HG03045 (cell line): ENCODE results near the gene VILL.
"Not testable (repeated sequence)": the region's sequence is repeated elsewhere in the genome, so short reads cannot be mapped to it uniquely, and the experiment has no call there.

Source experiments
- ATAC-seq: cut with Tn5 transposase; IDR thresholded peaks from one replicate; pipeline ENCODE4 v1.9.1; 2021; ENCODE audit warnings: mild to moderate bottlenecking, moderate library complexity; ENCODE audit not compliant: unreplicated experiment

The VILL gene

DNA sequence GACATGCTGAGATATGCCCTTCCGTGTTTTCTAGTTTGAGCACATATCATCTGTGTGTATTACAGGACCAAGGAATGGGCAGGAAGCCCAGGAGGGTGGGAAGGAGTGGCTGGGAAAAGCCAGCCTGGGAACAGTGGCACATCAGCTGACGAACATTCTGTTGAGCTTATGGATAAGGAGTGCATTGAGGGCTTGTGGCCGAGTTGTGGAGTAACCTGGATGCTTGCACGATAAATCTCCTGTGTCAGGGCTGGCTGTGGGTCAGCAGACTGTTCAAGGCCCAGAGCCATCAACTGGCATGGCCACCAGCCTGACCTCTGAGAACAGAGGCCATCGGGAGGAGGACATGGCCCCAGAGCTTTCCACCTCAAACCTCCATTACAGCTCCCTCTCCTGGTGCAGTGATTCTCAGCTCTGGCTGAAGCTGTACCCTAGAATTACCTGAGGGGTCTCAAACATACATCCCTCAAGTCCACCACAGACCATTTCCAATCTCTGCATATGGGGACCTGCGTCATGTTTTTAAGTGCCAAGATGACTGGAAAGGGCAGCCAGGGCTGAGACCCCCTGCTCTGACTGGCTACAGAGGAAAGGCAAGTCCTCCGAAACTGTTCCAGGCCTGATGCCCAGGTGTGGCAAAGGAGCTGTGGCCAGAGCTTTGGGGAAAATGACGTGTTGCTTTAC is 4.8 kb upstream of the VILL start:
- no peak for ATAC-seq

DNA sequence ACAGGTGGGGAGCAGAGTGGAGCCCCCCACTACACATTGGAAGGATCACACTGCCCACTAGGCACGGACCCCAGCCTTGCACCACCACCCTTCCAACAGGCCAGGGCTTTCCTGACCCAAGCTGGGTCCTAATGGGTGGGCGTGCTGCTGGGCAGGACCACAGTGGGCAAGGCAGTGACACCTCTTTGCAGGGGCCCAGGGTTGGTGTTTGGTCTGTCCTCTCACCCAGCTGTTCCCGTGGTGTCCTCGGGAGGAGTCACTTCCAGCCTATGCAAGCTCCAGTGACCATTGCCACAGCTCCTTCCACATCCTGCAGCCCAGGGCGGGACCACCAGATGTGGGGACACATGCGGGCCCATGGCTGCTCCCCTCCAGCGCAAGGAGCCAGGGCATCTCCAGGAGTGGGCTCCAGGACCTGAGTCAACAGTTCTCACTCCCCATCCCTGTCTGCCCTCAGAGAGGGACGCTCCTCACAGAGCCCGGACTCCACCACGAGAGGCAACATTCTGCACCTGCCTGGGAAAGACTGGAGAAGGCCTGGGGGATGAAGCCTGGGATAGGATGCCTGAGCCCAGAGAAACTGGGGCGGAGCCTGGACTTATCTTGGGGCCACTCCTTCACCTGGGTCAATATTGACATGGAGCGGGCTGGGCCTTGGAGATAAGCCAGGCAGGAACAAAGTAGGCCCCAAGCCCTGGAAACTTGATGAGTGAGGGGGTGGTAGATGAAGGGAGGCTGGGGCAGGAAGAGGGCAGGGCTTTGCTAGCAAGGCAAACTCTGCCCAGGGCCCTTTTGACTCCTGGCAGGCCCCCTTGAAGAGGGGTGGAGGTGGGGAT is 3.9 kb upstream of the VILL start:
- ATAC-seq = no peak

DNA sequence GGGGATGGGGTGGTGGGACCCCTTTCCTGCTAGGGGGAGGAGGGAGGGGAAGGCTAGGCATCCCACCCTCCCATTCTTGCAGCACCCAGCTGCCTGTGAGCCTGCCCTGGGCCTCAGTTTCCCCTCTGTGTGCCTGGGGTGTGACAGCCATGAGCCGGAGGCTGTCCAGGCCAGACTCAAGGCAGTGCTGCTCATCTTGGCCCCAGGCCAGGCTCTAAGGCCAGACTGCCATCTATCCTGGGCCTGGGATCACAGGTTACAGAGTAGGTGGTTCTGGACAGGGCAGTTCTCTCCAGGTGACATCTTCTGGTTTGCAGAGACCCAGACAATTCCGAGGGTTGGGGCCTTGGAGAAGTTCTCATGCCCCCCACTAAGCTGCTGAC is 3.3 kb upstream of the VILL start:
- ATAC-seq = no peak

DNA sequence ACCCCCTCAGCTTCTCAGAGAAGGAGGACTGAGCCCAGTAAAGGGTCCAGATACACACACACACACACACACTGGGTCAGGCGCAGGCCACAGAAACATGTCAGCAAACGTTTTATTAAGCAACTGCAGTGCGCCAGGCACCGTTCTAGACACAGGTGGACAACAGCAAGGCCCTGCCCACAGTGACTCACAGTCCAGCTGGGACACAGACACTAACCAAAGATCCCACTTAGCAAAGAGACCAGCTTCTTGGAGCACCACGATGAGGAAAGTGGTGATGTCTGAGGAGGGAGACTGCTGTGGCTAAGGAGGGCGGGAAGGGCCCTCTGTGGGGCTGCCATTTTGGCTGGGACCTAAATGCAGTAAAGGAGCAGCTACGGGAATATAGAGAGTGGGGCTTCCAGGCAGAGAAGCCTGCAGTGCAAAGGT is 2.8 kb upstream of the VILL start:
- ATAC-seq = no peak

DNA sequence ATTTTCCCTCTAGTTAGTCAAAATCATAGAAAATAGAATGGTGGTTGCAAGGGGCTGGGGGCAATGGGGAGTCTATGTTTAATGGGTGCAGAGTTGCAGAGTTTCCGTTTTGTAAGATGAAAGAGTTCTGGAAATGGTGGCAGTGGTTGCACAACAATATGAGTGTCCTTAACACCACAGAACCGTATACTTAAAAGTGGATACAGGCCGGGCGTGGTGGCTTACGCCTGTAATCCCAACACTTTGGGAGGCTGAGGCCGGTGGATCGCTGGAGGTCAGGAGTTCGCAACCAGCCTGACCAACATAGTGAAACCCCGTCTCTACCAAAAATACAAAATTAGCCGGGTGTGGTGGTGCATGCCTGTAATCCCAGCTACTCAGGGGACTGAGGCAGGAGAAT is 2.2 kb upstream of the VILL start:
- not testable (repeated sequence) for ATAC-seq

DNA sequence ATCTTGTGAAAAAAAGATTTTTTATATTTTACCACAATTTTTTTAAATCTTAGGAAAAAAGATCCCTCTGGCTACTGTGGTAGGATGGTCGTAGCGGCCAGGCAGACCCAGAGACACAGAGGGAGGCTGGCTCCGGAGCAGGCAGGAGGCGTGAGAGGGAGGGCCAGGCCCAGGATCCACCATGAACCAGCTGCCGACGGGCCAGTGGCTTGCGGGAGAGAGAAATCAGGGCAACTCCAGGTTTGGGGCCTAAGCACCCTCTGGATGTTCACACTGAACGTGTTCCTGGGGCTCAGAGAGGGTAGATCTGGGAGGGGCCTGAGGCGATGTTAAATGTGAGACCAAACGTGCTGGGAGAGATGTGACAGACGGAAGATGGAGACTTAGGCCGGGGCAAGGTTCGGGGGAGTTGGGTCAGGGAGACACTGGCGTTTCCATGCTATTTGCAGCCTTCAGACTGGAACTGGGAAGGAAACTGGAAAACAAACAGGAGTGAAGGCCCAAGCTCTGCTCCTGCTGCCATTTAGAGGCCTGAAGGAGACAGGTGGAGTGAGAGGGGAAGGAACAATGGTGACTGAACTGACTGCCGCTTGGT is 1.6 kb upstream of the VILL start:
- no peak for ATAC-seq

DNA sequence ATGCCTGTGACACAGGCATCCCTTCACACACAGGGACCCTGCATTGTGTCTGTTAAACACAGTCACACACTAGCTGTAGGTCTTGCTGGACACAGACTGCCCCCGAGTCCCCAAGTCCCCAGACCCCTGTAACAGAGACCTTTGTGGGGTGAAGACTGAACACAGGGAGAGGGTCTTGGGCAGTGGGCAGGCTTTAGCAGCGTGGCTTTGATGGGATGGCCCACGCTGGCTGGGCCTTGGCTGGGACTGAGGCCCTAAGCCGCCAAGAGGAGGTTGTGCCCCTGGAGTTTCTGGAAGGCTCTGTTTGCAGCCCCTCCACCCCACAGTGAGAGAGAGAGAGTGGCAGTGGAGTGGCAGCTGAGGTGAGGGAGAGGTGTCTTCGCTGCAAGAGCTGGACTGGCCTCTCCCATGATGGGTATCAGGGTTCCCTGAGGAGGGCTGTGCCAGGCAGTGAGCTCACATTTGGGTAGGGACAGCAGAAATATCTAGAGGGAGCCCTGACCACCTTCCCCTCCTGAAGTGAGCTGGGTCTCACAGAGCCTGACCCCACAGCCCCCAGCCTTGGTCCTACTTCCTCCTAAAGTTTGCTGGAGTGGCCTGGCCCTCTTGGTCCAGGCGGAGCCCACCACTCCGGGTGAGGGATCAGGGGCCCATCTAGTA is 635 bp upstream of the VILL start:
- ATAC-seq = no peak

DNA sequence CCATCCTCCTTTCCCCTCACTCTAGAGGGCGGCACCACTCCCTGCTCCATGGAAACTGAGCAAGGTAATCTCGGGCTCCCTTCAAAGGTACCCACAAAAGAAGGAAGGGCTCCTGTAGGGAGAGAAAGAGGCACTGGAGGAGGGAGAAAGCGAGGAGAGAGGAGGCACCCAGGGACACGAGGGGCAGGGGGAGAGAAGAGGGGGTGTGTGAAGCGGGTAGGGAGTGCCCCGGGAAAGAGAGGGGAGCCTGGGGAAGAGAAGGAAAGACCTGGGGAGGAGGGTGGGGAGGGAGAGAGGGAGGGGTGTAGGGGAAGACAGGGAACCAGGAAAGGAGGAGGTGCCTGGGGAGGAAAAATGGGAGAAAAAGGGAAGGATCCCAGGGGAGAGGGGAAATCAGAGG is 523 bp downstream of the VILL start:
- ATAC-seq = no peak

DNA sequence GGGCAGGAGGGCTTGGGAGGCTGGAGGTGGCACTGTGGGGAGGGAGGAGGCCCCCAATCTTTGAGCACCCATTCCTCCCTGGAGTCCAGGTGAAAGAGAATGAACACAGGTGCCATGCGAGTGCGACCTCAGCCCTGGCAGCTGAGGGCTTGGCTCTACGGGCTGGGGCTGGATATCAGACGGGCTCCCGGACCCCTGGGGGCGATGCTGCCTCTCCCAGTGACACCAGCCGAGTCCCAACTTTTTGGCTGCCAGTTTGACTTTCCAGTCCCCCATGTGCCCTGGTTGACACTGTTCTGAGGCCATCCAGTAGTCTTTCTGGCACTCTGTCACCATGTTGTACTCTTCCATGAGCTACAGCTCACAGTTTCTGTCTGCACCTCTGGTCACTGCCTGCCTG is 1.2 kb downstream of the VILL start:
- no peak for ATAC-seq

DNA sequence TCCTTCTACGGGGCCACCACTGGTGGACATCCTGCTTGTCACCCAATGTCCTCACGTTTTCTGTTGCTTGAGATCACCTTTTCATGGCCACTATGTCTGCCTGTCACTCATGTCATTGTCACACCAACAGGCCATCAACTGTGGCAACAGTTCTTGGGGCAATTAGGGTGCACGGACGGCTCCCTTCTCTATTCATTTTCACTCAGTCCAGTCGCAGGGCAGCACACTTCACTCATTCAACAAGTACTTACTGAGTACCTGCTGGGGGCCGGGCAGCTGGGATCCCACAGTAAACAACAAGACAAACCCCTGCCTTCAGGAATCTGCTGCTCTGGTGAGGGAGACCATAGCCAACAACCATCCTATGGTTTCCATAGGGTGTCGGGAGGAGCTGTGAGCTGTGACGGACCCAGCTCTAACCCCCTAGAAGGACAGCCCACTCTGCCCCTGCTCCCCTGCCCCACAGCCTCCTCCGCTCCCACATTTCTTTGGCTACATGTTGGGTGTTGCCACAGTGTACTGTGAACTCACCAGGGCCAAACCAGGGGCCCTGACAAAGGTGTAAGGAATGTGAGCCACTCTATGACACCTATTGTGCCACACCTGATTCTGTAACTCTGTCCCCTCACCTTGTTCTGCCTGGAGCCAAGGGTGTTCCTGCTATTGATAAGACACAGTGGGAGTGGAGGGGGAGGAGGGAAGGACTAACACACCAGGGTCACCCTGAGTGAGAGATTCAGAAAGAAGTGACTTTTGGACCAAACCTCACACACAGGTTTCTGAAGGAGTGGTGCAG is 1.9 kb downstream of the VILL start:
- ATAC-seq = no peak

DNA sequence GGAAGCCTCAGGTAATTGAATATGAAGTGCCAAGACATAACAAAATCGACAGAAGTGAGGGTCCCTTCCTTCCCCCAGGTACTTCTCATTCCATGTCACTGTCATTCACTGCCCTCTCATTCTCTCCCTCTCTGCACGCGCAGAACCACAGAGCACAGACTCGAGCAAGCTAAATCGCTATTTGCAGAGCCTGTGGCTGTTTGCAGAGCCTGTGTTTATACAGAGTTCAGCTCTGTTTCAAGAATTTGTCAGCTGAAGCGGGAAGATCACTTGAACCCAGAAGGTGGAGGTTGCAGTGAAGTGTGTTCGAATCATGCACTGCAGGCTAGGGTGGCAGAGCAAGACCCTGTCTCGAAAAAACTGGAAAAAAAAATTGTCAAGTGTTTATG is 2.5 kb downstream of the VILL start:
- ATAC-seq = no peak

DNA sequence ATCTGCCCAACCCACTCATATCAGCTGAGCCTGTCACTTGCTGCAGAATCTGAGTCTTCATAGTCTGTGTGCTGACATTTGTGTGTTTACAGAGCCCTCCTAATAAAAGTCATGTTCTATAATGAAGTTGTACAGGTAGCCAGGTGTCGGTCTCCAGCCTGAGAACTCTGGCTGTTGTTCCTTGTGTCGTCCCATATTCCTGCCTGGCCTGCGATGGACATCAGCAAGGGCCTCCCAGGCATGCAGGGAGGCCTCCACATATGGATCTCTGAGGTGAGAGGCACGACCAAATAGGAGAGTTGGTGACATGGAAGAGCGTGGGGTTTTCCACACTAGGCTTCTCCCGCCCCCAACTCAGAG is 2.9 kb downstream of the VILL start:
- ATAC-seq = peak; percentile 0

DNA sequence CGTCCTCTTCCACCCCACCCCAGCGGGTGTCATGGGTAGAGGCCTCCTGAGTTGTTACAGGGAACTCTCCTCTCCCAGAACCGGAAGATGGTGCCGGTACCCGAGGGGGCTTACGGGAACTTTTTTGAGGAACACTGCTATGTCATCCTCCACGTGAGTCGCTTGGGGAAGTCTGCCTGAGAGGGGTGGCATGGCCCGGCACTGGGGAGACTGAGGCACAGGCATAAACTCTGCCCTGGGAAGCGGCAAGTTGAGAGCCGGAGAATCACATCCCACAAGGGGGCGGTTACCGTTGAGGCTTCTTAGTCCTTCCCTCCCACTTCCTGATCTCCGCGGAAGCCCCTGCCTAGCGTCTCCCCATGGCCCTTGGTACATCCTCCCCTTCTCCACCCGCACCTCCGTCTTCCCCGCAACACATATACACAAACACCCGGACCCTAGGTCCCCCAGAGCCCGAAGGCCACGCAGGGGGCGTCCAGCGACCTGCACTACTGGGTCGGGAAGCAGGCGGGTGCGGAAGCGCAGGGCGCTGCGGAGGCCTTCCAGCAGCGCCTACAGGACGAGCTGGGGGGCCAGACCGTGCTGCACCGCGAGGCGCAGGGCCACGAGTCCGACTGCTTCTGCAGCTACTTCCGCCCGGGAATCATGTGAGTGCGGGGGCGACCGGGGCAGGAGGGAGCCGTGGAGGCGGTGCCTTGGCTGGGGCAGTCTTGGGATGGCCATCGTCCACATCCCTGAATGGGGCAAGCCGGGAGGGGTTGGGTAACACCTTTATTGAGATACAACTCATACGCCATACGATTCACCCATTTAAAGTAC is 3.4 kb downstream of the VILL start:
- ATAC-seq = peak; percentile 56

DNA sequence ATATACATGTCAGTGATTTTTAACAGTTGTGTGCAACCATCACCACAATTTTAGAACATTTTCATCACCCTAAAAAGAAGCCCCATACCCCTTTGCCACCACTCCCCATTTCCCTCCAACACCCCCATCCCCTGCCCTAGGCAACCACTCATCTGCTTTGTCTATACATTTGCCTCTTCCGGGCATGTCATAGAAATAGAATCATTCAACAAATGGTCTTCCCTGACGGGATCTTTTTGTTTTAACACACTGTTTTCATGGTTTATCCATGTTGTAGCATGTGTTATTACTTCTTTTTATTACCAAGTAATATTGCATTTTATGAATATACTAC is 4.0 kb downstream of the VILL start:
- ATAC-seq = no peak

DNA sequence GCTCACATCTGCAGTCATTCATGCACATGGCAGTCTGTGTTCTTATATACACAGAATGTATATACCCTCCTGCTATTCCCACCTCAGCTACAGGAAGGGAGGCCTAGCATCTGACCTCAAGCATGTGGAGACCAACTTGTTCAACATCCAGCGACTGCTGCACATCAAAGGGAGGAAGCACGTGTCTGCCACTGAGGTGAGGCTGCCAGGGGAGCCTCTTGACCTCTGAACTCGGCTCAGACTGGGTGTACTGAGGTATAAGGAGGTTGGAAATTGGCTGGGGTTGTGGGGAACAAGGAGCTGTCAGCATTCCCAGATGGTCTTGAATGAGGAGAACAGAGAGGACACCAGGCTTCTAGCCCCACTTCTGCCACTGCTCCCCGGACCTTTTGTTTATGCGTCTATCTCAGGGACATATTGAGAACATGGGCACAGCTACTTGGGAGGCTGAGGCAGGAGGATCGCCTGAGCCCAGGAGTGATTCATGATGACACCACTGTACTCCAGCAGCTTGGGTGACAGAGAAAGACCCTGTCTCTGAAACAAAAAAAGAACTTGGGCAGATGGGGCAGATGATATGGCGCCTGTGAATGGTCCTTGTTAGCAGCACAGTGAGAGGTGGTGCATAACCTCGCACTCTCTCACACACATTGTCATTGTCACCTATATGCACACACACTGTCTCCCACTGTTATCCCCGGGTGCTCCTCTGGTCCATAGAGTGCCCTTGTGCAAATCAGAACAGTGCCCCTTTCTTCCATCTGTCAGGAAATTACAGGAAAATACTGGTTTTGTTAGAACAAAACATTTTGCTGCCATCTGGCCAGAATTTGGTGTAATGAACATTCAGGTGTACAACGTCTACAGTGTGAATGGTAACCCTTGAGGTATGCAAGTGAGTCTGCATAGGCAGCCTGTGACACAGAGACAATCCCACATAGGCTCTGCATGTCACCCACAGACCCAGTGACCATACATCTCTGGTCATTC is 5.4 kb downstream of the VILL start:
- no peak for ATAC-seq

DNA sequence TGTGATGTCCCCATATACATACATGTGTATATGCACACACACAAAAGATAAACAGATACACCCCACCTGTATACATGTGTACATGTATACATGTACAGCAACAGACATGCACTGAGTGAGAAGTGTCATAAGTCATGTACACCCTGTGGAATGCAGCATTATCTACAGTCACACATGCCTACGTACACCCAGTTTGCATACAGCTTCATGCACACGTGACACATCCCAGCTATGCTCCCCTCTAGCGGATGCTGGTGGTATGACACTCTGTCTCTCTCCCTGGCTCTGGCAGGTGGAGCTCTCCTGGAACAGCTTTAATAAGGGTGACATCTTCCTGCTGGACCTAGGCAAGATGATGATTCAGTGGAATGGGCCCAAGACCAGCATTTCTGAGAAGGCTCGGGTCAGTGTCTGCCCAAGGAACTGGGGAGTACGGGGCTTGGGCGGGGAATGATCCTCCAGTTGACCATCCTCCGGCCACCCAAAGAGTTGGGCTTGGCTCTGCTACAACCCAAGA is 6.3 kb downstream of the VILL start:
- ATAC-seq = peak; percentile 53

DNA sequence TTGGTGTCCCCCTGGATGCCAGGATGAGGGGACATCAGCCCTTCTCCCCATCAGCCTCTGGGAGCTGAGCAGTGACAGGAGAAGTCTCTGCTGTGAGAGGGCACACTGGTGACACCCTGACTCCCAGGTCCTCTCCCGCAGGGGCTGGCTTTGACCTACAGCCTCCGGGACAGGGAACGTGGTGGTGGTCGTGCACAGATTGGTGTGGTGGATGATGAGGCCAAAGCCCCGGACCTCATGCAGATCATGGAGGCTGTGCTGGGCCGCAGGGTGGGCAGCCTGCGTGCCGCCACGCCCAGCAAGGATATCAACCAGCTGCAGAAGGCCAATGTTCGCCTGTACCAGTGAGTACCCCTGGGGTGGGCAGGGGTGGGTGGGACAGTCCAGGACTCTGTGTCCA is 6.8 kb downstream of the VILL start:
- no peak for ATAC-seq

DNA sequence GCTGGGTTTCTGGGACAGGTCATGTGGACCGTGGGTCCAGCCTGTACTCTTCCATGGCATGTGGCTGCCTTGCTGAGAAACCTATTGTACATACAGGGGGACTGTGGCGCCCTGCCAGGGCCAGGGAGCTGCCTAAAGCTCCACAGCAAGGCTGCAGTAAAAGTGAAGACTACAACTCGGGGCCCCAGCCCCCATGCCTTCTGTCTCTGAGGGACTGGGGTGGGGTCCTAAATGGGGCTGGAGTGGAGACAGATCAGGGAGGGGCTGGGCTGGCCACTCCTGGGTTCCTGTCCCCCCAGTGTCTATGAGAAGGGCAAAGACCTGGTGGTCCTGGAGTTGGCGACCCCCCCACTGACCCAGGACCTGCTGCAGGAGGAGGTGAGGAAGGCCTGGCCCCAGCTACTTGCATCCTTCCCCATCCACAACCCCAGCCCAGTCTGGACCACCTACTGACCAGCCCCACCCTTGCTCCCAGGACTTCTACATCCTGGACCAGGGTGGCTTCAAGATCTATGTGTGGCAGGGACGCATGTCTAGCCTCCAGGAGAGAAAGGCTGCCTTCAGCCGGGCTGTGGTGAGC is 7.3 kb downstream of the VILL start:
- no peak for ATAC-seq
